GM21447 (cell line): ENCODE data around the gene CCDC117.
"Not testable (repeated sequence)": the region's sequence is repeated elsewhere in the genome, so short reads cannot be mapped to it uniquely, and the experiment has no call there.

Source experiments
- ATAC-seq: cut with Tn5 transposase; IDR thresholded peaks from one replicate; pipeline ENCODE4 v1.9.1; 2021; ENCODE audit not compliant: unreplicated experiment

Gene CCDC117

GRCh38 chr22:28772633-28773460 is at the start of gene CCDC117:
TSS of gene CCDC117 (plus strand) at chr22:28772695. CDS start at chr22:28772850, 155 bp downstream.
- ATAC-seq, result peak; percentile 81

- ATAC-seq, result no peak
These were observed 44.5 kb upstream of the CCDC117 start for GRCh38 chr22:28728002-28728401.

GRCh38 chr22:28728621-28729313 is 43.7 kb upstream of the CCDC117 start:
- no peak for ATAC-seq

- ATAC-seq, result no peak
These were observed 42.3 kb upstream of the CCDC117 start for GRCh38 chr22:28730179-28730578.

- no peak for ATAC-seq
These were observed 38.1 kb upstream of the CCDC117 start for GRCh38 chr22:28734393-28734792.

- ATAC-seq, result no peak
These were observed 36.0 kb upstream of the CCDC117 start for GRCh38 chr22:28736301-28737155.

GRCh38 chr22:28737701-28738100 is 34.8 kb upstream of the CCDC117 start:
- no peak for ATAC-seq

- ATAC-seq, result not testable (repeated sequence)
These were observed 33.6 kb upstream of the CCDC117 start for GRCh38 chr22:28738876-28739275.

GRCh38 chr22:28741200-28741784 is 31.2 kb upstream of the CCDC117 start:
- ATAC-seq, result no peak

- peak; percentile 86 for ATAC-seq
These were observed 30.5 kb upstream of the CCDC117 start, which contains the start of the genes CHEK2 and HSCB for GRCh38 chr22:28741785-28742561. TSS of gene CHEK2 (minus strand) at chr22:28741820. CDS start at chr22:28734721, 7,099 bp downstream. TSS of gene HSCB (plus strand) at chr22:28742039. CDS start at chr22:28742096, 57 bp downstream.

- no peak for ATAC-seq
These were observed 29.9 kb upstream of the CCDC117 start for GRCh38 chr22:28742562-28742962.

GRCh38 chr22:28743852-28744251 is 28.6 kb upstream of the CCDC117 start:
- no peak for ATAC-seq

GRCh38 chr22:28750471-28750881 is 22.0 kb upstream of the CCDC117 start:
- no peak for ATAC-seq

- ATAC-seq, result not testable (repeated sequence)
These were observed 18.0 kb upstream of the CCDC117 start for GRCh38 chr22:28754512-28754911.

GRCh38 chr22:28759861-28760560 is 12.5 kb upstream of the CCDC117 start:
- ATAC-seq, result no peak

GRCh38 chr22:28761449-28761755 is 11.1 kb upstream of the CCDC117 start:
- no peak for ATAC-seq

- ATAC-seq, result not testable (repeated sequence)
These were observed 10.5 kb upstream of the CCDC117 start for GRCh38 chr22:28762000-28762399.

GRCh38 chr22:28766628-28767027 is 5.9 kb upstream of the CCDC117 start:
- ATAC-seq, result no peak

- no peak for ATAC-seq
These were observed 3.6 kb upstream of the CCDC117 start for GRCh38 chr22:28768701-28769393.
